ENCODE data around the gene NAV1.

Gene NAV1

GRCh38 chr1:201498621-201499020, 40.3 kb upstream of the NAV1 start:
- Histone ChIP-seq H3K9me3 (ENCODE audit: severe bottlenecking) (no peaks in the 10 kb centered on the region), H3K4me3 (ENCODE audit: severe bottlenecking) (no peak overlapping the region), H3K27me3 (ENCODE audit: insufficient read depth, poor library complexity, severe bottlenecking) (no peaks in the 10 kb centered on the region), H3K4me1 (ENCODE audit: insufficient read depth, poor library complexity, severe bottlenecking) (peaks cover 31% of the 10 kb centered on the region), H3K36me3 (ENCODE audit: low read depth) (peaks cover 75% of the 10 kb centered on the region), H3K27ac (ENCODE audit: poor library complexity, severe bottlenecking) (no peak overlapping the region)
- TF ChIP-seq, protein P1, sequence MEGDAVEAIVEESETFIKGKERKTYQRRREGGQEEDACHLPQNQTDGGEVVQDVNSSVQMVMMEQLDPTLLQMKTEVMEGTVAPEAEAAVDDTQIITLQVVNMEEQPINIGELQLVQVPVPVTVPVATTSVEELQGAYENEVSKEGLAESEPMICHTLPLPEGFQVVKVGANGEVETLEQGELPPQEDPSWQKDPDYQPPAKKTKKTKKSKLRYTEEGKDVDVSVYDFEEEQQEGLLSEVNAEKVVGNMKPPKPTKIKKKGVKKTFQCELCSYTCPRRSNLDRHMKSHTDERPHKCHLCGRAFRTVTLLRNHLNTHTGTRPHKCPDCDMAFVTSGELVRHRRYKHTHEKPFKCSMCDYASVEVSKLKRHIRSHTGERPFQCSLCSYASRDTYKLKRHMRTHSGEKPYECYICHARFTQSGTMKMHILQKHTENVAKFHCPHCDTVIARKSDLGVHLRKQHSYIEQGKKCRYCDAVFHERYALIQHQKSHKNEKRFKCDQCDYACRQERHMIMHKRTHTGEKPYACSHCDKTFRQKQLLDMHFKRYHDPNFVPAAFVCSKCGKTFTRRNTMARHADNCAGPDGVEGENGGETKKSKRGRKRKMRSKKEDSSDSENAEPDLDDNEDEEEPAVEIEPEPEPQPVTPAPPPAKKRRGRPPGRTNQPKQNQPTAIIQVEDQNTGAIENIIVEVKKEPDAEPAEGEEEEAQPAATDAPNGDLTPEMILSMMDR (IDR thresholded peaks at IDR 0.05; ENCODE audit: poor library complexity, severe bottlenecking), result no peak
- ATAC-seq (ENCODE audit: low read depth) (no peak), DNase-seq (ENCODE audit: low spot score) (no peak)

- Histone ChIP-seq H3K4me1 (ENCODE audit: insufficient read depth, poor library complexity, severe bottlenecking) (peaks cover 37% of the 10 kb centered on the region), H3K4me3 (ENCODE audit: severe bottlenecking) (no peak overlapping the region), H3K27ac (ENCODE audit: poor library complexity, severe bottlenecking) (no peak overlapping the region), H3K27me3 (ENCODE audit: insufficient read depth, poor library complexity, severe bottlenecking) (no peaks in the 10 kb centered on the region), H3K9me3 (ENCODE audit: severe bottlenecking) (no peaks in the 10 kb centered on the region), H3K36me3 (ENCODE audit: low read depth) (peaks cover 75% of the 10 kb centered on the region)
- ATAC-seq (ENCODE audit: low read depth), result no peak
- TF ChIP-seq, protein P1 (IDR thresholded peaks at IDR 0.05; ENCODE audit: poor library complexity, severe bottlenecking), result no peak
- no peak for DNase-seq (ENCODE audit: low spot score)
Measured at GRCh38 chr1:201499191-201499590, 39.7 kb upstream of the NAV1 start.

GRCh38 chr1:201499795-201500669, 38.9 kb upstream of the NAV1 start:
- Histone ChIP-seq H3K27ac (ENCODE audit: poor library complexity, severe bottlenecking) (peak overlapping the region; percentile 89), H3K4me1 (ENCODE audit: insufficient read depth, poor library complexity, severe bottlenecking) (peaks cover 45% of the 10 kb centered on the region), H3K4me3 (ENCODE audit: severe bottlenecking) (no peak overlapping the region), H3K27me3 (ENCODE audit: insufficient read depth, poor library complexity, severe bottlenecking) (no peaks in the 10 kb centered on the region), H3K9me3 (ENCODE audit: severe bottlenecking) (no peaks in the 10 kb centered on the region), H3K36me3 (ENCODE audit: low read depth) (peaks cover 68% of the 10 kb centered on the region)
- no peak for DNase-seq (ENCODE audit: low spot score)
- TF ChIP-seq, protein P1 (IDR thresholded peaks at IDR 0.05; ENCODE audit: poor library complexity, severe bottlenecking), result no peak
- ATAC-seq (ENCODE audit: low read depth), result no peak

DNA sequence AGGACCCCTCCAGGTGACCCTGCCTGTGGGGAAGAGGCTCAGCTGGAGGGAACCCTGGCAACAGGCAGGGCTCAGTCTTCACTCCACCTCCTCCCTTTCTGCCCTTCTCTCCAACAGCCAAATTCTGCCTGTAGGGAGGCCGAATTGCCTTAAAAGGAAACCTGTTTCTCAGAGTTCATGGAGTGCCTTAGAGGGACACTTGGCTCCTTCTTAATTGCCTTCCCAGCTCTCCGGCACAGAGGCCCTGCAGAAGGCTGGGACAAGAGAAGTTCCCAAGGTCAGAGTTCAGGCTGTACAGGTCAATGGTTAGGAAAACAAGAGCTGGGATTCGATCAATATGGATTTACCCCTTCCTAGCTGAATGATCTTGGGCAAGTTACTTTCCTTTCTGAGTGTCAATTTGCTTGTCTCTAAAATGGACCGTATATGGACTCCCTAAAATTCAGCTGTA, 38.2 kb upstream of the NAV1 start:
- H3K9me3 ChIP-seq (ENCODE audit: severe bottlenecking), result no peaks in the 10 kb centered on the region

More for the DNA sequence above, 38.2 kb upstream of the NAV1 start:
- Histone ChIP-seq H3K4me3 (ENCODE audit: severe bottlenecking) (no peak overlapping the region), H3K27ac (ENCODE audit: poor library complexity, severe bottlenecking) (peak overlapping the region; percentile 89), H3K27me3 (ENCODE audit: insufficient read depth, poor library complexity, severe bottlenecking) (no peaks in the 10 kb centered on the region), H3K4me1 (ENCODE audit: insufficient read depth, poor library complexity, severe bottlenecking) (peaks cover 49% of the 10 kb centered on the region), H3K36me3 (ENCODE audit: low read depth) (peaks cover 61% of the 10 kb centered on the region)
- DNase-seq (ENCODE audit: low spot score) (no peak), ATAC-seq (ENCODE audit: low read depth) (no peak)
- TF ChIP-seq, protein P1 (IDR thresholded peaks at IDR 0.05; ENCODE audit: poor library complexity, severe bottlenecking), result no peak
